Superior temporal gyrus (tissue), 1 donor: Measurements from ENCODE around the gene KANTR.
"Not testable (repeated sequence)": the region's sequence is repeated elsewhere in the genome, so short reads cannot be mapped to it uniquely, and the experiment has no call there.

Source experiments
- DNase-seq: peaks from one replicate; pipeline ENCODE4 v3.0.0-alpha.2; 2016; ENCODE audit errors: extremely low spot score

KANTR gene

DNA sequence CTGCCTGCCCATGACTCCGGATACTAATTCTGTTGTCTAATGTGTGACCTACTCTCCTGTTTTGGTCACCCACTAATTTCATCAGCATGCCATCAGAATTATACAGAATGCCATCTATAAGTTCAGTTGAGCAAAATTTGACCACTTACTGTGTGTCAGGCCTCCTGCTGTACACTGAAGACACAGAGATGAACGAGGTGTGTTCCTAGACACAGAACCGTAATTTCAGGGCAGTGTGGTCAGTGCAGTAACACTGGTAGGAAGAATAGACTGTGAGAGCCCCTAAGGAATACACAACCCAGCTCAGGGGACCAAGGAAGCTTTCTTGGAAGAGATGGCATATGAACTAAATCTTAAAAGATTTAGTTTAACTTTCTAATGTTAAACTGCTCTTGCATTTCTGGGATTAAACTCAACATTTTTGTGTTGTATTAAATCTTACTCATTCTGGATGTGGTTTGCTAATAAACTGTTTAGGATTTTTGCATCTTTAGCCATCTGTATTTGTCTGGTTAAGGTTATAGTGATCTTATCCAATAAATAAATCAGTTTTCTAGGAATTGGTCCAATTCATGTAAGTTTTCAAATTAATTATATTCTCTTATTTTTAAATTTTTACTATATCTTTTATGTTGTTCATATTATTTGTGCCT lies 34.3 kb downstream of the KANTR start:
- DNase-seq = no peak

DNA sequence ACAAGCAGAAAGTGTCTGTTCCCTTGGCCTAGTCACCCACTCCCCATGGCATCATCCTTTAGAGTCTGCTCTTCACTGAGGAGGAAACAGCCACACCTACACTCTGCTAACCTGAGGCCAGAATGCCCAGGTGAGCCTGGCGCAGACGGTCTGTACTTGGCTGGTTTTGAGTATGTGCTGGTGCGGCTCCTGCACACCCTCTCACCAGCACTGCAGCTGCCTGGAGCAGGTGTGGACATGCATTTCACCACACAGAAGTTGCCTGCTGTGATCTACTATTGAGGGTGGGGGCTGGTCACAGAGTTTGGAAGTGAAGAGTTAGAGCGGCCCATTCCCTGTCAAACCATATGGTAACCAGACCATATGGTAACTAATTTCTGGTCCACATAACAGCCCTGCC lies 39.5 kb downstream of the KANTR start:
- no peak for DNase-seq

DNA sequence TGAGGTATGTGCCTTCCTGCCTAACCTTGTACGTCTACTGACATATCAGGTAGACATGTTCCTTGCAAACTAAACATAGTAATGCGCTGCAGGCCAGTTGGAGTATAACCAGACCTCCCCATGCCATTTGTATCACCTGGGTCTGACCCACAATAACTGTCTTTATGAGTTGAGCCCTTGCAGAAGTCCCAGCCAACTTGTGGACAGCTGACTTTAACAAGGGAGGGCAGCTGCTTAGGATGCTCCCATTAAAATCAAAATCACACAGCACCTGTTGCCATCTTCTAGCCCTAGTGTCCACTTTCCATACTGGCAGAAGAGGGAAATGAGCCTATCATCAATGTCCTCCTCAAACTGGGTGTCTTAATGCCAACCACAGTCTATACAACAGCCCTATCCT lies 41.6 kb downstream of the KANTR start:
- no peak for DNase-seq

DNA sequence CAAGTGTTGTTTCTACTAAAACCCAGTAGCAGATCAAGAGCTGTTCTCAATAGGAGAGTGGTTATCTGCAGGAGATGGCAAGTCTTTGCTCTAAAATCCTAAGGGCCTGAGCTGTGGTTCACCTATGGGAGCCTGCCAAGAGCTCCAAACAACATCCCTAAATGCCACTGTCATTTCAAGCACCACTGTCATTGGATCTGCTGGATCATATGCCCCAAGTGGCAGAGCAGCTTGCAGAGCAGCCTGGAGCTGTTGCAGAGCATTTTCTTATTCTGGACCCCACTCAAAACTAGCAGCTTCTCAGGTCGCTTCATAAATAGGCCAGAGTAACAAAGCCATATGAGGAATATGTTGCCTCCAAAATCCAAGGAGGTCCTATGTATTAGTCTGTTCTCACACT lies 59.6 kb downstream of the KANTR start:
- no peak for DNase-seq

DNA sequence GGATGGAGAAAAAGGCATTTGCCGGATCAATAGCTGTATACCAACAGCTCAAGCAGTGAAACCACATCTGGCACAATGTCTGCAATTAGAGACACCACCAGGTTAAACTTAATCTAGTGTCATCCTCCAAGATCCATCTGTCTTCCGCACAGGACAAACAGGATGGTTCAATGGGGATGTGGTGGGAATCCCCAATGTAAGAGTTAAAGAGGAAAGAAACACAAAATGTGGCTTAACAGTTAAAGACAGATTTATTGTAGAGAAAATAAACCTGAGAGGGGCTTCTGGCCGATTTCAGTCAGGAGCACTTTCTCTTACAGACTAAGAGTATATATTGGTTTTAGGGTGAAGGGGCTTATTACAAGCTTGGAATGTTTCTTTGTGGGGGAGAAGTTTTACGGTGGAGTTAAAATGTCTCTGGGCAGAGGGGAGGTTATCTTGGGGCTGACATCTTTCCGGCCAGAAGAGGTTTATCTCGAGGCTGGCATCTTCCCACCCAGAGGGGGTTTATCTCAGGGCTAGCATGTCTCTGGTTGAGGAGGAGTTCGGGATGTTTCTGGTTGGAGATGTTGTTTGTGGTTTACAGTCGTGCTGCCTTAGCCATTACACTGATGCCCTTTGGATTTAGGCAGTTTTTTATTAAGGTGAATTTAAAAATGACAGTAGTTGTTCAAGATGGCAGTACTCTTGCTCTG lies 61.7 kb downstream of the KANTR start:
- no peak for DNase-seq

DNA sequence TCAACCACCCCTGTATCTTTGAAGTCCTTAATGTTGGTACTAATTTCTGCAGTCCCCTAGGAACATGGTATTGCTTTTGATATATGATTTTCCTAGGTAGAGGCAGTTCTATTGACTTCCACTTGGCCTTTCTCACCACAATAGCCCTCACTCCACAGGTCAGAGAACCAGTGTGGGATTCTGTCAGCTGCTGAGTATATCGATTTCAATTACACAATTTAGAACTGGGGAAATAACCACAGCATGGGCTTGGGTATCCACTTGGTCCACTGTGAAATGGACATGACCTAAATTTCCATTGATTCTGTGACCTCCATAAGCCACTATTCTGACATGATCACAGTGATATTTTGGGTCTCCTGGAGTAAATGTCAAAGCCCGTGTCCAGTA lies 62.3 kb downstream of the KANTR start:
- DNase-seq = no peak

DNA sequence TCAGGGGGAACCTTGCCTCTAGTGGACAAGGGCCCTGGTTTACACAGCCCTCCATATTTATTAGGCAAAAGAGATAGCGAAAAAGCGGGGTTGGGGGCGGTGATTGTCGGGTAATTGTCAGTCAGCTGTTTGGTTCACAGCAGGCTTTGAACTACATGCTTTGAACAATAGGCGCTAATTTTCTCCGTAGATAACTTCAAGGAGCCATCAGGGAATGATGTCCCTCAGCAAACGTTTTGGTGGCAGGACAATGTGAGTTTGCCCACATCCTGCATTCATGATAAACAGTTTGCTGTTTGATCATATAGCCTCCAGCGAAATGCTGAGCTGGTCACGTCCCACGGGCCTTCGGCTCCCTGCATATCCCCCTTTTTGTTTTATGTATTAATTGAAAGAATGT lies 65.2 kb downstream of the KANTR start:
- no peak for DNase-seq

DNA sequence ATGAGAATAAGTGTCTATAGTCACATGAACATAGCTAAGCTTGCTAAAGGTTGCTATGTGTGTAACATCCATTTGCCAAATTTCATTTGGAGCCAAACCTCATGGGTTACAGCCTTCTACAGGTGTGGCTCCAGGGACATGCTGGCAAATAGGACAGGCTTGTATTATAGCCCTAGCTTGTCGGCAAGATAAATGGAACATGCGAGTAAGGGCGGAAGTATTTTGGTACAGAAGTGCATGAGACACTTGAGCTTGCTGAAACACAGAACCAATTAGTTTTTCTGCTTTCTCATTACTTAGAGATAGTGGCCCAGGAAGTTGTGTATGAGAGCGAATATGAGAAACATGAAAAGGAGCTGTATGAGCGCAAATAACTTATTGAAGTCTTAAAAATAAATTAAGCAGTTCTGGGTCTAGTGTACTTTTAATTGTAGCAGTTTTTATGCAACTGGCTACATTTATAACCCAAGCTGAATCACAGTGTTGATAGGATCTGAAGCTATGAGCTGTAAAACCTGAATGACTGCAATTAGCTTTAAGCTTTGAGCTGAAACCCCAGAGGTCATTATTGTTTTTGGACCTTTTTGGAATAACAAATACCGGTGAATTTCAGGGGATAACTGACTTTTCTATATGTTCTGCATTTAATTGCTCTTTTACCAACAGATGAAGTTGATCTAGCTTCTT lies 66.5 kb downstream of the KANTR start:
- DNase-seq = no peak

DNA sequence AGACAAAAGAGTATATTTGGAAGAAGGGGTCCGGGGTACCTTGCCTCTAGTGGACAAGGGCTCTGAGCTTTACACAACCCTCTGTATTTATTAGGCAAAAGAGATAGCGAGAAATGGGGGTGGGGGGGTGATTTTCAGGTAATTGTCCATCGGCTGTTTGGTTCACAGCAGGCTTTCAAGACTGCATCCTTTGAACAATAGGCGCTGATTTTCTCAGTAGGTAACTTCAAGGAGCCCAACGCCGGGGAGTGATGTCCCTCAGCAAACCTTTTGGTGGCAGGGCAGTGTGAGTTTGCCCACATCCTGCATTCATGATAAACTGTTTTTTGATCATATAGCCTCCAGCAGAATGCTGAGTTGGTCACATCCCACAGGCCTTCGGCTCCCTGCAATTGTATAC lies 69.5 kb downstream of the KANTR start:
- no peak for DNase-seq

DNA sequence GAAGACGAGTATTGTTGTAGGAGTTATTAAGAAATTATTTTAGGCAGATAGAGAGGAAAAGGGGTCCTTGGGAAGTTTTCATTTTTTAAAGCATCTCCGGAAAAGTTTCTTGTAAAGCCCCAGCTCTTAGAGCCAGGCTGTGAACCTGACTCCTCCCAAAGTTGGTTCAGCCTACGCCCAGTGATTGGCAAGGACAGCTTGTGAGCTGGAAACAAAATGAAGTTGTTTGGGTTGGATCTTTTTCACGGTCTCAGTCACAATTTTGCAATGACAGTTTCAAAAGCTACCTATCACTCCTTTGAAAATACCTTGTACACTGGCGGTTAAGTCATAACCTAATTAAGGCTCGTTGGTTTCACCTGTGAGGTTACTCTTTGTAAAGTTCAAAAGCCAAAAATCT lies 70.6 kb downstream of the KANTR start:
- not testable (repeated sequence) for DNase-seq

DNA sequence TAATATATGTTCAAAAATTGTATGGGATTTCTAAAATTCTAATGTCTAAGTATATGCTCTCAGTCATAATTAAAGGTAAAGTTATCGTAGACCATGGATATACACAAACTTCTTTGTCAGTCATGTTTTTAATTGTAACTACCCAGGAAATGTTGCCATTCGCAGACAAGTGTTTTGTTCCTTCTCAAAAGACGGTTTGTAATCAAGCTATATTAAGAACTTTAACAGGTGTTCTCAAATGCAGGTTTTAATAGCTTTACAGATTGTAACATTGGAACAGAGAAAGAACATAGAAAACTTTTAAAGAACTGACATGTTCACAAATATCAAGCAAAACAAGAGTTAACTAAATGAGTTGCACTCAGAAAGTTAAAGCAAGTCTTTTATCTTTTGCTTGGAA lies 72.2 kb downstream of the KANTR start:
- DNase-seq = no peak

DNA sequence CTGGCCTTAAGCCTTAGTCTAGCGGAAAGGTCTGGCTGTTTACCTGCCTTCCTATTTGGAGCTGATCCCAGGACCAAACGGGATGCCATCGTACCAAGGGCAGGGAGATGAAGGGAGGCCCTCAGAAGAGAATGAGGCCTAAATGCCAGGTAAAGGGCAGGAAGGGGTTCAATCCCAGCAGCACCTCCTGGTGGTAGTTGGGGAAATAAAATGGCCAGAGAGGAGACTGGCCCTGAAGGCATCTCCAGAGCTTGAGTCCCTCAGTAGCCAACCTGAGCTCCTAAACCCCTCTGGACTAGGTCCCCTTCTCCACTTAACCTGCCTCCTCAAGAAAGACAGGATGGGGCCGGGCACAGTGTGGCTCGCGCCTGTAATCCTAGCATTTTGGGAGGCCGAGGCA lies 77.4 kb downstream of the KANTR start:
- no peak for DNase-seq
